ENCODE measurements around the gene SLC39A1. TPM values are rescaled to one million over a fixed set of nuclear protein-coding genes. Genes with fewer than 3 reads are reported as not detected.
A peak's percentile ranks its signal among the peaks of the same experiment; 100 is the strongest.

Gene SLC39A1
- total and polyA plus RNA-seq, 9 of the 15 experiments (the other 6 are each of a cell fraction or from before 2014, with no cell fraction given) = 9.9 to 81.1 (median 62.7) TPM

- TF ChIP-seq HMBOX1 (IDR thresholded peaks at IDR 0.05) (peak; percentile 99), RBBP5 (IDR thresholded peaks at IDR 0.05; ENCODE audit: borderline replicate concordance, insufficient read depth, low read length, poor library complexity, severe bottlenecking) (no peak), MBD2 (IDR thresholded peaks at IDR 0.05; ENCODE audit: borderline replicate concordance, low read depth) (no peak; the same call in 1 of the 2 replicates), NCOA4 (IDR thresholded peaks at IDR 0.05; ENCODE audit: partially characterized antibody) (no peak), TAF7 (tag; IDR thresholded peaks at IDR 0.05) (no peak), ATF4 (CRISPR knock-in tag; IDR thresholded peaks at IDR 0.05) (no peak), ZNF395 (CRISPR knock-in tag; IDR thresholded peaks at IDR 0.05) (no peak), ZNF518B (CRISPR knock-in tag; IDR thresholded peaks at IDR 0.05) (no peak), CTBP1 (IDR thresholded peaks at IDR 0.05; ENCODE audit: borderline replicate concordance) (peak; percentile 49; the same call in 1 of the 2 replicates), CREB3 (tag; conservative IDR thresholded peaks at IDR 0.05; ENCODE audit: low read depth) (no peak), CBX2 (IDR thresholded peaks at IDR 0.05; ENCODE audit: insufficient read depth, low read length, poor library complexity, severe bottlenecking) (no peak), ATF2 (CRISPR knock-in tag; IDR thresholded peaks at IDR 0.05) (no peak)
Measured at GRCh38 chr1:153919876-153920852, 43.2 kb downstream of the SLC39A1 start (continued).
